Stimulated activated CD8-positive, alpha-beta memory T cell treated with anti-CD3 and anti-CD28 coated beads, Interleukin-4, amount 100 ng/mL, for 24 hours (primary cell): ENCODE measurements around the gene XPNPEP1.

Experiments
- DNase-seq: peaks from one replicate; pipeline ENCODE4 v3.0.0-alpha.2; 2020; ENCODE audit warnings: low read depth

XPNPEP1 gene

GRCh38 chr10:109922976-109923921 is at the start of gene XPNPEP1:
Gene XPNPEP1, minus strand, starts transcription at chr10:109923511. Its CDS starts 78 bp downstream, at chr10:109923433.
- DNase-seq, result peak; percentile 72

- DNase-seq, result no peak
These were observed 49.2 kb upstream of the XPNPEP1 start for GRCh38 chr10:109972372-109973001.

DNA sequence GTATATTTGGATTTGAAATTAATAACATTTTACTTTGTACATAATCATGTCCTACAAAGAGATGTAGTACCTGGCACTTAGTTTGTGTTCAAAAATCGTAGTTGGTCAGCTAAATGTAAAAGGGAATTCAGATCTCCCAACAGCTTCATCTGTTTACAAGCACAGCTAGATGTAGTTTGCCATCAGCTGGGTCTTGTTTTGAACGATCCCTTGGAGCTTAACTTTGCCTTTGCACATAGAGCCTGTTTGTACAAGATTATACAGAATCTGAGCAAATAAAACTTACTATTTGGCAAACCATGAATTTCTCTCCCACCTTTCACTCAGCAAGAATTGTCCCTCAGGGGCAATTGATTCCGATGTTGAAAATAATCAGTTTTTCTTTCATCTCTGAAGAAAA is 48.3 kb upstream of the XPNPEP1 start:
- DNase-seq, result no peak

DNA sequence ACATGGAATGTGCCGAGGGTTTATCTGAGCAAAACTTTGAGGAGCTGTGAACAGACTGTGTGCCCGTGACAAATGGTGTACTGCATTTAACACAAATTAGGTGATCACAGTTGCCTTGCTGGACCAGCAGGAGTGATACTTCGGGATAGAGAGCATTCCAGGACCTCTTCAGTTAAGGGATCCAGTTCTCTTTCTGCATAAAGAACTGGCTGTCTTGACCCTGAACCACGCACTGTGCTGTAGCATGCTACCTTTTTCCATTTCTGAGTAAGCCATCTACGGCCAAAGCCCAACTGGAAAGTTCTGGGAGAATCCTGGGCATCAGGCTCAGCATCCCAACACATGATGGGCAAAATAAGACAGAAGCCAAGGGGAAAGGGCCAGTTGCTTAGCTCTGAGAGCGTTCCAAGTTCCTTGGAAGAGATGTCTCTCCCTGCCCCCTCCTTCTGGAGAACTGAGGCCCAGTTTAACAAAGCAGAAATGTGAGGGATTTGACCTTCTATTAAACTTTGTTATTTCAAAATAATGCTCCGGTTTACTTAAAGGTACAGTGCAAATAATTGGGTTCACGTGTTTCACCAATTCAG is 46.5 kb upstream of the XPNPEP1 start:
- DNase-seq, result no peak

- no peak for DNase-seq
These were observed 45.8 kb upstream of the XPNPEP1 start for GRCh38 chr10:109968953-109969759.

GRCh38 chr10:109967739-109968088 is 44.4 kb upstream of the XPNPEP1 start:
- no peak for DNase-seq

GRCh38 chr10:109966961-109967738 is 43.8 kb upstream of the XPNPEP1 start:
- DNase-seq, result no peak

GRCh38 chr10:109964318-109964717 is 41.0 kb upstream of the XPNPEP1 start:
- no peak for DNase-seq

- no peak for DNase-seq
These were observed 40.1 kb upstream of the XPNPEP1 start for GRCh38 chr10:109963439-109963838.

- no peak for DNase-seq
These were observed 38.9 kb upstream of the XPNPEP1 start for GRCh38 chr10:109962247-109962646.

- DNase-seq, result no peak
These were observed 38.1 kb upstream of the XPNPEP1 start for GRCh38 chr10:109961174-109962001.

- no peak for DNase-seq
These were observed 37.4 kb upstream of the XPNPEP1 start for GRCh38 chr10:109960682-109961081.

- no peak for DNase-seq
These were observed 36.2 kb upstream of the XPNPEP1 start for GRCh38 chr10:109959259-109960145.

- DNase-seq, result no peak
These were observed 34.7 kb upstream of the XPNPEP1 start for GRCh38 chr10:109958059-109958458.

GRCh38 chr10:109957092-109957797 is 33.9 kb upstream of the XPNPEP1 start:
- no peak for DNase-seq

GRCh38 chr10:109956454-109957091 is 33.3 kb upstream of the XPNPEP1 start:
- DNase-seq, result no peak

GRCh38 chr10:109953766-109954165 is 30.5 kb upstream of the XPNPEP1 start:
- no peak for DNase-seq

DNA sequence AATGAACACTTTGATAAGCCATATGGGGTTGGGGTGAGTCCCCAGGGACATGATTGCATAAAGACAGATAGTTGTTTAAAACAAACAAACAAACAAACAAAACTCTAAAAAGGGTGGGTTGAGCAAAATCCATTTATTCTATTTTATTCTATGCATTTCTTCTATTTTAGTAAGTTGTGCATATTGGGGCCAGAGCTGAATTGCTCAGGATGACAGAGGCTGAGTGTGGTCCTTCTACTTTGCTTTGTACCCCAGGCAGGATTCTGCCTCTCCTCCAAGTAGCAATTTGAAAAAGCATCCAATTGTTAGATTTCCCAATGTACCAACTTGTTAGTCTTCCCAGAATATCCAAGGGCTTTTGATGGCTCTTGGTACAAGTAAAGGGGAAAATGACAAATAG is 29.2 kb upstream of the XPNPEP1 start:
- DNase-seq, result no peak
